Chondrocyte (in vitro differentiated cells): ENCODE measurements around the gene KCNC4. TPM values are rescaled to one million over a fixed set of nuclear protein-coding genes. Genes with fewer than 3 reads are reported as not detected.

Experiments
- DNase-seq: peaks from one replicate; pipeline ENCODE4 v3.0.0; 2021; ENCODE audit warnings: mixed read lengths, low spot score
- H3K27ac Mint-ChIP-seq: one replicate; pipeline ENCODE4 v1.8.0; 2021; ENCODE audit warnings: mild to moderate bottlenecking, moderate library complexity, mixed read lengths; ENCODE audit not compliant: unreplicated experiment
- H3K27me3 Mint-ChIP-seq: 2 replicates; pipeline ENCODE4 v1.8.0; 2021; ENCODE audit warnings: low read depth, mixed read lengths
- H3K36me3 Mint-ChIP-seq: 2 replicates; pipeline ENCODE4 v1.8.0; 2021; ENCODE audit warnings: low read depth, mixed read lengths
- H3K4me1 Mint-ChIP-seq: 2 replicates; pipeline ENCODE4 v1.8.0; 2021; ENCODE audit warnings: low read depth, mild to moderate bottlenecking, mixed read lengths
- H3K4me3 Mint-ChIP-seq: one replicate; pipeline ENCODE4 v1.8.0; 2021; ENCODE audit warnings: mild to moderate bottlenecking, moderate library complexity, mixed read lengths; ENCODE audit not compliant: unreplicated experiment
- H3K9me3 Mint-ChIP-seq: 2 replicates; pipeline ENCODE4 v1.8.0; 2021; ENCODE audit warnings: low read depth, mixed read lengths
- total RNA-seq: library from RNA; stranded (reverse); gene quantifications from 3 replicates; pipeline ENCODE4 v1.2.1, GENCODE V29; 2021
- TF ChIP-seq, protein P1 (sequence below): fragments of 200-600 bp; sonication (generic); IDR thresholded peaks from 2 replicates; pipeline ENCODE4 v1.5.0; 2021; ENCODE audit warnings: antibody characterized with exemption, mild to moderate bottlenecking, moderate library complexity

KCNC4 gene
- total RNA-seq, 1 donor from 2014 or later: 2.7 TPM

DNA sequence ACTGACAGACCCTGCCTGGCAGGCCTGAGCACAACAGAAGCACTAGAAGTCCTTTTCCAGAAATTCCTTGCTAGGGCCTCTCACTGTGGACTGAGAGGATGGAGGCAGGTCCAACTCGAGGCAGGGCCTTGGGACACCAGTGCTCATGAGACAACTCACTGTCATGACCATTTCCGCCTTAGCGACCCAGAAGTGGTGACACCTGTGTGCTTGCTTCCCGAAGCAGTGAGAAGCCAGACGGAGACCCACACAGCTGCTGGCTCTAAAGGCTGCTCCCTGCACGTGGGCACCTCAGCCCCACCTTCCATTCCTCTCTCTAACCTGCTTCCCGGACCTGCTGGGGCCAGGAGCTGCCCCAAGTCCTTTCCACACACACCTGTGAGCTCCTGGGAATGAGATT, 33.0 kb downstream of the KCNC4 start:
- peaks cover 1% of the 10 kb centered on the region for H3K36me3 Mint-ChIP-seq
- no peak for DNase-seq
- TF ChIP-seq, protein P1, sequence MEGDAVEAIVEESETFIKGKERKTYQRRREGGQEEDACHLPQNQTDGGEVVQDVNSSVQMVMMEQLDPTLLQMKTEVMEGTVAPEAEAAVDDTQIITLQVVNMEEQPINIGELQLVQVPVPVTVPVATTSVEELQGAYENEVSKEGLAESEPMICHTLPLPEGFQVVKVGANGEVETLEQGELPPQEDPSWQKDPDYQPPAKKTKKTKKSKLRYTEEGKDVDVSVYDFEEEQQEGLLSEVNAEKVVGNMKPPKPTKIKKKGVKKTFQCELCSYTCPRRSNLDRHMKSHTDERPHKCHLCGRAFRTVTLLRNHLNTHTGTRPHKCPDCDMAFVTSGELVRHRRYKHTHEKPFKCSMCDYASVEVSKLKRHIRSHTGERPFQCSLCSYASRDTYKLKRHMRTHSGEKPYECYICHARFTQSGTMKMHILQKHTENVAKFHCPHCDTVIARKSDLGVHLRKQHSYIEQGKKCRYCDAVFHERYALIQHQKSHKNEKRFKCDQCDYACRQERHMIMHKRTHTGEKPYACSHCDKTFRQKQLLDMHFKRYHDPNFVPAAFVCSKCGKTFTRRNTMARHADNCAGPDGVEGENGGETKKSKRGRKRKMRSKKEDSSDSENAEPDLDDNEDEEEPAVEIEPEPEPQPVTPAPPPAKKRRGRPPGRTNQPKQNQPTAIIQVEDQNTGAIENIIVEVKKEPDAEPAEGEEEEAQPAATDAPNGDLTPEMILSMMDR: no peak
- no peak overlapping the region for H3K4me3 Mint-ChIP-seq
- peaks cover 23% of the 10 kb centered on the region for H3K27me3 Mint-ChIP-seq
- H3K9me3 Mint-ChIP-seq: no peaks in the 10 kb centered on the region
- H3K4me1 Mint-ChIP-seq: peaks cover 8% of the 10 kb centered on the region
- no peak overlapping the region for H3K27ac Mint-ChIP-seq

DNA sequence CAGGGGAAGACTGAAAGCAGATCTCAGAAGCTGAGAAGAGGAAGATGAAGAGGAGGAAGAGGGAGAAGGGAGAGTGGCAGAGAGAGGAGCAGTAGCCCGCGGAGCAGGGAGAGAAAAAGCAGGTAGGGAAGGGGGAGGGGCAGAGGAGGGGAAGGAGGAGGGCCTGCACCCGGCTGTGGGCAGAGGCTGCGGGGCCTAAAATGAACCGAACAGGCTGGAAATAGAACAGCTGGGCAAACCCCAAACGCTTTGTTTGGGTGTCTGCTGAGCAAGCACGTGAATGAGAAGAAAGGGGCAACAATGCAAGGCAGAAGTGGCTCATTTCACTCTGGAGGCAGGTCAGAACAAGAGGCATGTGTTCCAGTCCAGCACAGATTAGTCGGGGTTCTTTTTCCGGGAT, 33.5 kb downstream of the KCNC4 start:
- Mint-ChIP-seq H3K27ac (no peak overlapping the region), H3K4me3 (no peak overlapping the region), H3K36me3 (no peaks in the 10 kb centered on the region), H3K4me1 (peaks cover 8% of the 10 kb centered on the region), H3K9me3 (no peaks in the 10 kb centered on the region), H3K27me3 (peaks cover 23% of the 10 kb centered on the region)
- DNase-seq: no peak
- TF ChIP-seq, protein P1: no peak

DNA sequence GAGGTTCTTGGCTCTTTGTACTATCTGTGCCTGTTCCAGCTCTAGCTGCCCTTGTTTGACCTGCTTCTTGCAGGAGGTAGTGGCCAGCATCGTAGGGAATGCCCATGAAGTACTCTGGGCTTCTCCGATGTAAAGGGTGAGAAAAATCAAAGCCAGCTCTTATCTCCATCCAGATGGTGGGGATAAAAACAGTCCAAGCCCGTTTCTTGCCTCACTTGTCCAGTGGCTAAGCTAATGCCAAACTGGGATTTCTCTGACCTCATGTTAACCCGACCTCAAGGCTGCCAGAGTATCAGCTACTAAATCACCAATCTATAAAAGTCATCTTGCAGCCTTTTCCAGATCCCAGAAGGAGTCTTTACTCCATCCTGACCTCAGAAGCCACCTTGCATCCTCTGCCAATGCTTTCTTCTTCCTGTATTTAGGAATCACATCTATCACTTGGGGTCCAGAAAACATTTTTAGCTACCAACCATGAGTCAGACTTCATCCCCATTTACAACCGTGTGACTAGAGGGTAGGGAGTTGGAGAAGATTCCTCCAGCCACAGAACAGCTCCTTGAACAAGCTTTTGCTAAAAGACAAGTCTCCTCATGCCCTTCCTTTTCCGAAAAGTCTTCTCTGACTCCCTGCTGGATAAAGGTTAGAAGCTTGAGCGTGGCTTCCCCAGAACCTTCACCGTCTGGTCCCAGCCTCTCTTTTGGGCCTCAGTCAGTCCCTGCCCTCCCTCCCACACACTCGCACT, 35.9 kb downstream of the KCNC4 start:
- H3K27ac Mint-ChIP-seq: no peak overlapping the region
- peaks cover 24% of the 10 kb centered on the region for H3K27me3 Mint-ChIP-seq
- H3K9me3 Mint-ChIP-seq: no peaks in the 10 kb centered on the region
- no peak for DNase-seq
- no peaks in the 10 kb centered on the region for H3K36me3 Mint-ChIP-seq
- no peaks in the 10 kb centered on the region for H3K4me1 Mint-ChIP-seq
- no peak overlapping the region for H3K4me3 Mint-ChIP-seq
- TF ChIP-seq, protein P1: no peak

DNA sequence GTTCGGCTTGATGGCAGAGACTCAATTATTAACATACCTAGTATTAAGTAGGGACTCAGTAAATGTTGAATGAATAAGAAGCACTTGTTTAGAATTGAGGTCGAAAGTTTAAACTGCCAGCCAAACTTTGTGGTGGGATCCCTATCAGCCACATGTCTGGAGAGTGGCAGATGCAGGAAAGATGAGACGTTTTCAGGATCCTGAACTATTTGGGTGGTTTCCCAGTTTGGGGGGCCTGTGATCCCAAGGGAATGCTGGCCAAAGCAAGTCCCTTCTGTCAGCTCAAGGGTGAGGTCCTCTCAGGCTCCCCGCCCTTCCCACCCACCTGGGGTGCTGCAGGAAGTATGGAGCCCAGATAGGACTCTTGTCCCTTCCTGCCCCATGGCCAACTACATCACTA, 38.6 kb downstream of the KCNC4 start:
- H3K27ac Mint-ChIP-seq: no peak overlapping the region
- H3K9me3 Mint-ChIP-seq: no peaks in the 10 kb centered on the region
- TF ChIP-seq, protein P1: no peak
- H3K36me3 Mint-ChIP-seq: no peaks in the 10 kb centered on the region
- no peak for DNase-seq
- H3K4me3 Mint-ChIP-seq: no peak overlapping the region
- peaks cover 20% of the 10 kb centered on the region for H3K27me3 Mint-ChIP-seq
- no peaks in the 10 kb centered on the region for H3K4me1 Mint-ChIP-seq

DNA sequence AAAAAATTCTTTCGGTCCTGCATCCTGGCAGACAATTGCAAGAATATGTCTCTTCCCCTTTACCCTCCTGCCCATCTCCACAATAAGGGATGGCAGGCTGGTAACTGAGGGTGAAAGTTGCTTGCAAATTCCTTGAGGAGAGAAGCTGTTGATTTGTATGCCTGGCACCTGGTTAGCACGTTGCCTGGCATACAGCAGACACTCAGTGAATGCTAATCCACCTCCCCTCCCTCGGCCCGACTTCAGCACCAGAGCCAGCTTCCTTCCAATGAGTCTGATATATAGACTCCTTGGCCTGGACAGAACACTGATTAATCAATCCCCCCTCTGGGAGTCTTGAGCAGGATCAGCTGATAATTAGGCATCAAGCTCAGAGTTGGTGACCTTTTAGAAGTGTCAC, 39.1 kb downstream of the KCNC4 start:
- no peak for DNase-seq
- no peaks in the 10 kb centered on the region for H3K9me3 Mint-ChIP-seq
- H3K4me1 Mint-ChIP-seq: no peaks in the 10 kb centered on the region
- H3K27me3 Mint-ChIP-seq: peaks cover 22% of the 10 kb centered on the region
- no peak overlapping the region for H3K27ac Mint-ChIP-seq
- TF ChIP-seq, protein P1: no peak
- no peak overlapping the region for H3K4me3 Mint-ChIP-seq
- H3K36me3 Mint-ChIP-seq: no peaks in the 10 kb centered on the region
